ENCODE data around the gene UQCR11.

Gene UQCR11

DNA sequence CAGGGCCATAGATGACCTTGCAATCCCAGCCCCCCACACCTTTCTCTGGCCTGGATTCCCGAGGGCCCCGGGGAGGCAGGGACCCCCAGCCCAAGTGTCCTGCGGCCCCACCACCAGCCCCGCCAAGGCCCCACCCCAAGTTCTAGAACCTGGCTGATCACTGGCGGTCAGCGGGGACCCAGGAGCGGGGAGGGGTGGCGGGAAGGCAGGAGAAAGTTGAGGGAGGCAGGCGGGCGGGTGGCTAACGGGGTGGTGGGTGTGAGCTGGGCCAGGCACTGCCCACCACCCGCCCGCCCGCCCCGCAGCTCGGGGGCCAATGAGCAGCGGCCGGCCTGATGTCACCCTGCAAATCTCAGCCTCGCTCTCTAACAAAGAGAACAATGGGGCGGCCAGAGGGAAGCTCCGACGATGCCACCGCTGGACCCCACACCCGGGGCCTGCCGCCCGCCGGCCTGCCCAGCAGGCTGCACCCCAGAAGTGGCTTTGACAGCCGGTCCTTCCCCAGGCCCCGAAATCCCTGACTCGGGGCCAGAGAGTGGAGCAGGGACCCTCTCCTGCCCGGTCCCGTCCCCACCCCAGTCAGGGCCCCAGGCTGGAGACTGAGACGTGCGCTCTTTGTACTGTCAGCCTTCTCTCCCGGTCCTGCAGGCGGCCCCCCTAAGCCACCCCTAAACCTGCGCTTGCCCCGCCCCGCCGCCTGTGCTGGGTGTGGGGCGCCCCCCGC, 38.7 kb downstream of the UQCR11 start:
- TF ChIP-seq, protein P1, sequence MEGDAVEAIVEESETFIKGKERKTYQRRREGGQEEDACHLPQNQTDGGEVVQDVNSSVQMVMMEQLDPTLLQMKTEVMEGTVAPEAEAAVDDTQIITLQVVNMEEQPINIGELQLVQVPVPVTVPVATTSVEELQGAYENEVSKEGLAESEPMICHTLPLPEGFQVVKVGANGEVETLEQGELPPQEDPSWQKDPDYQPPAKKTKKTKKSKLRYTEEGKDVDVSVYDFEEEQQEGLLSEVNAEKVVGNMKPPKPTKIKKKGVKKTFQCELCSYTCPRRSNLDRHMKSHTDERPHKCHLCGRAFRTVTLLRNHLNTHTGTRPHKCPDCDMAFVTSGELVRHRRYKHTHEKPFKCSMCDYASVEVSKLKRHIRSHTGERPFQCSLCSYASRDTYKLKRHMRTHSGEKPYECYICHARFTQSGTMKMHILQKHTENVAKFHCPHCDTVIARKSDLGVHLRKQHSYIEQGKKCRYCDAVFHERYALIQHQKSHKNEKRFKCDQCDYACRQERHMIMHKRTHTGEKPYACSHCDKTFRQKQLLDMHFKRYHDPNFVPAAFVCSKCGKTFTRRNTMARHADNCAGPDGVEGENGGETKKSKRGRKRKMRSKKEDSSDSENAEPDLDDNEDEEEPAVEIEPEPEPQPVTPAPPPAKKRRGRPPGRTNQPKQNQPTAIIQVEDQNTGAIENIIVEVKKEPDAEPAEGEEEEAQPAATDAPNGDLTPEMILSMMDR (IDR thresholded peaks at IDR 0.05; ENCODE audit: low read depth, low read length, missing control alignments) = no peak
- in situ Hi-C loops (cut with HindIII; ENCODE audit: low sequenced_read_pairs) = no loop called here
- peak; percentile 56 for DNase-seq (ENCODE audit: low read depth)
- peak overlapping the region; percentile 57 for H3K4me3 ChIP-seq (ENCODE audit: low read depth, low read length)

DNA sequence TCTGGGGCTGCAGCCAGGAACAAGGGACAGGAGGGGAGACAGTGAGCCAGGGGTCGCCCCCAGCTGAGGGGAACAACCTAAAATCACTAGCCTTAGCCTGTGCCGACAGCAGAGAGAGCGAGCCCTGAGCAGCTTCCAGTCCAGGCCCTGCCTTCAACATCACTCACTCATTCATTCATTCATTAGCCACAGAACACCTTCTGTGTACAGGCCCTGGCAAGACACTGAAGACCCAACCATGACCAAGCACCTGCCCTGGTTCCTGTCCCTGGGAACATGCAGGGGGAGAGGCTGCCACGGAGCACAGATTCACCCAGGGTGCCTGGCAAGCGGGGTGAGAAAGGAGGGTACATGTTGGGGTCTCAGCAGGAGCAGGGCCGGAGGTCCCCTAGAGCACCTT, 42.0 kb downstream of the UQCR11 start:
- no peak for DNase-seq (ENCODE audit: low read depth)
- no peak overlapping the region for H3K4me3 ChIP-seq (ENCODE audit: low read depth, low read length)
- TF ChIP-seq, protein P1 (IDR thresholded peaks at IDR 0.05; ENCODE audit: low read depth, low read length, missing control alignments) = no peak
- in situ Hi-C loops (cut with HindIII; ENCODE audit: low sequenced_read_pairs) = no loop called here

DNA sequence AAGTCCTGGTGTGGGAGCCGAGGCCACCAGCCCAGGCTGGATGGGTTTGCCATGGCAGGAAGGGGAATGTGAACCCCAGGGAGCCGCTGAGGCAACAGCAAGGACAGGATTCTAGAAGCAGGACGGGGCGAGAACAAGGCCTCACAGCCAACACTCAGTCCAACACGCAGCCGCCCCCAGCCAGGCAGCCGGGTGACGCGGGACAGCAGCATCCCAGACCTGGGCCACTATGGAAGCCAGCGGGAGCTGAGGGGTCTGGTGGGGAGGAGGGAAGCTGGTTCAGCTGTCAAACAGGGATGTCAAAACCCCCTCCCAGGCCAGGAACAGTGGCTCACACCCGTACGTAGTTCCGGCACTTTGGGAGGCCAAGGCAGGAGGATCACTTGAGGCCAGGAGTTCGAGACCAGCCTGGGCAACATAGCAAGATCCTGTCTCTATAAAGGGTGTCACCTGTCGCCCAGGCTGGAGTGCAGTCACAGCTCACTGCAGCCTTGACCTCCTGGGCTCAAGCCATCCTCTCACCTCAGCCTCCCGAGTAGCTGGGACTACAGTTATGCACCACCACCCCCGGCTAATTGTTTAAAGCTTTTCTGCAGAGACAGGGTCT, 43.9 kb downstream of the UQCR11 start:
- TF ChIP-seq, protein P1 (IDR thresholded peaks at IDR 0.05; ENCODE audit: low read depth, low read length, missing control alignments) = no peak
- no peak overlapping the region for H3K4me3 ChIP-seq (ENCODE audit: low read depth, low read length)
- no peak for DNase-seq (ENCODE audit: low read depth)
- in situ Hi-C loops (cut with HindIII; ENCODE audit: low sequenced_read_pairs) = no loop called here

DNA sequence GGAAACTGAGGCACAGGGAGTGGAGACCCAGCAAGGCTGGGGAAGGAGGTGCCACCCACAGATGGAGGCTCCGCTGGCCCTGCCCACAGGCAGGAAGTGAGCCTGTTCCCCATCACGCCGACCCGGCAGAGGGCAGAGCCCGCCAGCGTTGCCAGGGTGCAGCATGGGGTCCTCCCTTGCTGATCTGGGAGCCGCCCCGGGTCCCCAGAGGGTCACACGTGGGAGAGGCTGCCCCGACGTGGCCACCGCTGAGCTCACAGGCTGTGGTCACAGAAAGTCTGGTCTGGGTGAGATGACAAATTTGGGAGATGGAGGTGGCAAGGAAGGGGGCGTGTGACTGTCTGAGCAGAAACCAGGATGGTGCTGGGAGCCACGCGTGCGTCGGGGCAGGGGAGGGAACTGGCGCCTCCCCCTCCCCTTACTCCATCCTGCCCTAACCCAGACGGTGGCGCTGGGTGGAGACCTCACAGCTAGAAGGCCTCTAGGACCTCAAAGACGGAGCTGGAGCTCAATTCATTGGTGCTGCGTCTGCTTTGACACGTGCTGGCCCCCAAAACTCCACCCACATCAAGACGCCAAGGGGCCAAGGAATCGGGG, 44.9 kb downstream of the UQCR11 start:
- in situ Hi-C loops (cut with HindIII; ENCODE audit: low sequenced_read_pairs) = no loop called here
- H3K4me3 ChIP-seq (ENCODE audit: low read depth, low read length) = no peak overlapping the region
- TF ChIP-seq, protein P1 (IDR thresholded peaks at IDR 0.05; ENCODE audit: low read depth, low read length, missing control alignments) = no peak
- no peak for DNase-seq (ENCODE audit: low read depth)

DNA sequence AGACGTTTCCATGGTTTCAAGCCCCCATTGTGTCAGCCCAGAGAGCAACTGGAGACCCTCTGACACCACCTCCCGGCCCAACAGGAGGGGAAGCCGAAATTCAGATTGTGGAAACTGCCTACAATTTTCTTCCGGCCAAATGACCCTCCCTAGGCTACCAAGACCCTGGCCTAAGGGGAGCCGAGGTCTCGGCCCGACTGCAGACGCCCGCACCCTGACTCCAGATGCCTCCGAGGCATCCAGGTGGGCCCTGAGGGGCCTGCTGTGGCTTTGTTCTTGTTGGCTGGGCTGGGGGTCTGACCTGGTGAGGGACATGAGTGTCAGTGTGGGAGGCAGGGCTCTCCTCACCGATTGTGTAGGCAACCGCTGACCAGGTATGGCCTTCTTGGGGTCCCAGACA, 46.7 kb downstream of the UQCR11 start:
- DNase-seq (ENCODE audit: low read depth) = no peak
- in situ Hi-C loops (cut with HindIII; ENCODE audit: low sequenced_read_pairs) = no loop called here
- TF ChIP-seq, protein P1 (IDR thresholded peaks at IDR 0.05; ENCODE audit: low read depth, low read length, missing control alignments) = no peak
- no peak overlapping the region for H3K4me3 ChIP-seq (ENCODE audit: low read depth, low read length)

DNA sequence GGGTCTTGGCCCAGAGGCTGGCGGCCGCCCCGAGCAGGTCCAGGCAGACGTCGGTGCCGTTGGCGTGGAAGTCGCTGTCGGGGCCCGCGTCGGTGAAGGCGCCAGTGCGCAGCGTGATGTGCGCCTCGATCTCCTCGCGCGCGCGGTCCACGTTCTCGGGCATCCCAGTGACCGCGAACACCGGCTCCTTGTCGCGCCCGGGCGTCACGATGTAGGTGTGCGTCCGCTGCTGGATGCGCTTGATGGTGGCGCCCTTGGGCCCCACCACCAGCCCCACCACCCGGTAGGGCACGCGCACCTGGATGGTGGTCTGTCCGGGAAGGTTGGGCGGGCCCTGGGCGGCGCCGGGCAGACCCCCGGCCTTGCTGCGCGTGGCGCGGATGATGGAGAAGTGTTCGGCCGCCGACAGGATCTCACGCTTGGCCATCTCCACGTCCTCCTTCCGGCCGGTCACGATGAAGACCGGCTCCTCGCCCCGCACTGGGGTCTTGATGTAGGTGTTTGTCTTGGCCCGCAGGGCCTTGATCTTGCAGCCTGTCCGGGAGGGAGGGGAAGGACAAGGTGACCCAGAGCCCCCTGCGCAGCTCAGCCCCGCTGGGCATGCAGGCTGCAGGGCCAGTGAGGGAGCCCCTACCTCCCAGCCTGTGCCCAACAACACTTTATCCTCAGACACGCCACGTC, 48.7 kb downstream of the UQCR11 start:
- in situ Hi-C loops (cut with HindIII; ENCODE audit: low sequenced_read_pairs) = no loop called here
- TF ChIP-seq, protein P1 (IDR thresholded peaks at IDR 0.05; ENCODE audit: low read depth, low read length, missing control alignments) = no peak
- H3K4me3 ChIP-seq (ENCODE audit: low read depth, low read length) = no peak overlapping the region
- DNase-seq (ENCODE audit: low read depth) = no peak
